ELR (cell line): ENCODE measurements around the gene FAM216B.
"Not testable (repeated sequence)": the region's sequence is repeated elsewhere in the genome, so short reads cannot be mapped to it uniquely, and the experiment has no call there.

Experiments used
- DNase-seq: peaks from one replicate; pipeline ENCODE4 v3.0.0-alpha.2; 2015; ENCODE audit warnings: low read depth

Gene FAM216B

GRCh38 chr13:42781352-42781751 is at the start of gene FAM216B:
TSS of gene FAM216B (plus strand) at chr13:42781584. CDS start at chr13:42784068, 2,484 bp downstream.
- no peak for DNase-seq

GRCh38 chr13:42732073-42732472 is 49.3 kb upstream of the FAM216B start:
- no peak for DNase-seq

- no peak for DNase-seq
Measured at GRCh38 chr13:42733046-42733445, 48.3 kb upstream of the FAM216B start.

- DNase-seq, result no peak
Measured at GRCh38 chr13:42735010-42735409, 46.4 kb upstream of the FAM216B start.

GRCh38 chr13:42740753-42741152 is 40.6 kb upstream of the FAM216B start:
- DNase-seq, result peak; percentile 13

- no peak for DNase-seq
Measured at GRCh38 chr13:42741914-42742313, 39.5 kb upstream of the FAM216B start.

- peak; percentile 33 for DNase-seq
Measured at GRCh38 chr13:42745655-42746054, 35.7 kb upstream of the FAM216B start.

GRCh38 chr13:42746866-42747265 is 34.5 kb upstream of the FAM216B start:
- peak; percentile 66 for DNase-seq

- peak; percentile 95 for DNase-seq
Measured at GRCh38 chr13:42747399-42747873, 33.9 kb upstream of the FAM216B start.

- DNase-seq, result no peak
Measured at GRCh38 chr13:42750794-42751193, 30.6 kb upstream of the FAM216B start.

- DNase-seq, result no peak
Measured at GRCh38 chr13:42751693-42752092, 29.7 kb upstream of the FAM216B start.

- DNase-seq, result no peak
Measured at GRCh38 chr13:42752731-42753130, 28.7 kb upstream of the FAM216B start.

GRCh38 chr13:42753697-42754096 is 27.7 kb upstream of the FAM216B start:
- DNase-seq, result no peak

- no peak for DNase-seq
Measured at GRCh38 chr13:42754801-42755510, 26.4 kb upstream of the FAM216B start.

- DNase-seq, result no peak
Measured at GRCh38 chr13:42757678-42758420, 23.5 kb upstream of the FAM216B start.

GRCh38 chr13:42758515-42758914 is 22.9 kb upstream of the FAM216B start:
- no peak for DNase-seq

GRCh38 chr13:42760951-42761350 is 20.4 kb upstream of the FAM216B start:
- no peak for DNase-seq

- peak; percentile 28 for DNase-seq
Measured at GRCh38 chr13:42762251-42762650, 19.1 kb upstream of the FAM216B start.

GRCh38 chr13:42762917-42763316 is 18.5 kb upstream of the FAM216B start:
- peak; percentile 90 for DNase-seq

- no peak for DNase-seq
Measured at GRCh38 chr13:42766016-42766415, 15.4 kb upstream of the FAM216B start.

- DNase-seq, result peak; percentile 5
Measured at GRCh38 chr13:42769650-42770049, 11.7 kb upstream of the FAM216B start.

GRCh38 chr13:42776558-42776957 is 4.8 kb upstream of the FAM216B start:
- not testable (repeated sequence) for DNase-seq

GRCh38 chr13:42777467-42777866 is 3.9 kb upstream of the FAM216B start:
- DNase-seq, result peak; percentile 19
